ENCODE results near the gene PC. TPM values are rescaled to one million over a fixed set of nuclear protein-coding genes. Genes with fewer than 3 reads are reported as not detected.

Gene PC
- polyA plus RNA-seq, 1 donor (not counting 4 experiments of a cell fraction or from before 2014, with no cell fraction given), result 13.3 TPM

- Histone ChIP-seq H3K36me3 (ENCODE audit: control insufficient read depth in 2 of 2, extremely low read depth in 1 of 2, insufficient read depth in 2 of 2, low read length in 2 of 2) (peaks cover 5 to 17% of the 10 kb centered on the region in 2 experiments), H3K27me3 (ENCODE audit: control insufficient read depth, extremely low read depth, insufficient read depth, low read length) (no peaks in the 10 kb centered on the region), H3K4me1 (ENCODE audit: control insufficient read depth, extremely low read depth, insufficient read depth, low read length) (peaks cover 48% of the 10 kb centered on the region), H2AFZ (ENCODE audit: control insufficient read depth, low read length) (no peak overlapping the region), H3K9me1 (ENCODE audit: control insufficient read depth, extremely low read depth, insufficient read depth, low read length) (peaks cover 6% of the 10 kb centered on the region), H4K20me1 (ENCODE audit: control insufficient read depth, extremely low read depth, insufficient read depth, low read length) (peaks cover 22% of the 10 kb centered on the region), H3K9me3 (ENCODE audit: control insufficient read depth, low read depth, low read length) (no peaks in the 10 kb centered on the region), H3K9ac (ENCODE audit: control insufficient read depth, extremely low read depth, insufficient read depth, low read length) (peak overlapping the region; percentile 49), H3K4me2 (ENCODE audit: control insufficient read depth, extremely low read depth, insufficient read depth, low read depth, low read length) (peak overlapping the region; percentile 58), H3K79me2 (ENCODE audit: control insufficient read depth, insufficient read depth, low read length) (peaks cover 13% of the 10 kb centered on the region), H3K27ac (ENCODE audit: control insufficient read depth, insufficient read depth, low read length) (peak overlapping the region; percentile 50), H3K4me3 (ENCODE audit: control insufficient read depth in 2 of 3, extremely low read depth in 1 of 3, insufficient read depth in 2 of 3, low read depth in 1 of 3, low read length in 3 of 3) (no peak overlapping the region)
- peak; percentile 73 for FAIRE-seq
- peak; percentile 82 to 95 (median 90) for TF ChIP-seq CTCF (optimal IDR thresholded peaks at IDR 0.05 in 1 of 3, IDR thresholded peaks at IDR 0.05 in 1 of 3, conservative IDR thresholded peaks at IDR 0.05 in 1 of 3; ENCODE audit: extremely low read depth in 1 of 3, insufficient read depth in 2 of 3, low read length in 3 of 3)
- no peak for TF ChIP-seq EZH2 (IDR thresholded peaks at IDR 0.05; ENCODE audit: low read length)
- dilution Hi-C loops (cut with MboI; ENCODE audit: extremely low pct_ligation_motif_present, low sequenced_read_pairs), result no loop called here
- no peak for DNase-seq (ENCODE audit: low read depth, low spot score)
Observed at GRCh38 chr11:66883016-66883965, 74.9 kb downstream of the PC start.

GRCh38 chr11:66882561-66883015 is 75.6 kb downstream of the PC start:
- H3K27me3 ChIP-seq (ENCODE audit: control insufficient read depth, extremely low read depth, insufficient read depth, low read length), result no peaks in the 10 kb centered on the region
- dilution Hi-C loops (cut with MboI; ENCODE audit: extremely low pct_ligation_motif_present, low sequenced_read_pairs), result no loop called here
- FAIRE-seq (no peak), DNase-seq (ENCODE audit: low read depth, low spot score) (no peak)
- no peaks in the 10 kb centered on the region for H3K9me3 ChIP-seq (ENCODE audit: control insufficient read depth, low read depth, low read length)
- no peak overlapping the region for H3K4me3 ChIP-seq (ENCODE audit: control insufficient read depth in 2 of 3, extremely low read depth in 1 of 3, insufficient read depth in 2 of 3, low read depth in 1 of 3, low read length in 3 of 3)
- no peak overlapping the region for H2AFZ ChIP-seq (ENCODE audit: control insufficient read depth, low read length)
- peaks cover 23% of the 10 kb centered on the region for H4K20me1 ChIP-seq (ENCODE audit: control insufficient read depth, extremely low read depth, insufficient read depth, low read length)
- H3K4me1 ChIP-seq (ENCODE audit: control insufficient read depth, extremely low read depth, insufficient read depth, low read length), result peaks cover 52% of the 10 kb centered on the region
- peaks cover 6% of the 10 kb centered on the region for H3K9me1 ChIP-seq (ENCODE audit: control insufficient read depth, extremely low read depth, insufficient read depth, low read length)
- peaks cover 13% of the 10 kb centered on the region for H3K79me2 ChIP-seq (ENCODE audit: control insufficient read depth, insufficient read depth, low read length)
- no peak overlapping the region for H3K27ac ChIP-seq (ENCODE audit: control insufficient read depth, insufficient read depth, low read length)
- TF ChIP-seq CTCF (optimal IDR thresholded peaks at IDR 0.05 in 1 of 3, IDR thresholded peaks at IDR 0.05 in 1 of 3, conservative IDR thresholded peaks at IDR 0.05 in 1 of 3; ENCODE audit: extremely low read depth in 1 of 3, insufficient read depth in 2 of 3, low read length in 3 of 3) (no peak), EZH2 (IDR thresholded peaks at IDR 0.05; ENCODE audit: low read length) (no peak)
- peaks cover 5 to 12% of the 10 kb centered on the region in 2 experiments for H3K36me3 ChIP-seq (ENCODE audit: control insufficient read depth in 2 of 2, extremely low read depth in 1 of 2, insufficient read depth in 2 of 2, low read length in 2 of 2)
- H3K9ac ChIP-seq (ENCODE audit: control insufficient read depth, extremely low read depth, insufficient read depth, low read length), result peak overlapping the region; percentile 28
- peak overlapping the region; percentile 58 for H3K4me2 ChIP-seq (ENCODE audit: control insufficient read depth, extremely low read depth, insufficient read depth, low read depth, low read length)
